NCI-H2029 treated with DMSO at 0.1 percent for 48 hours (cell line): ENCODE measurements around the gene MBOAT1.
A peak's percentile ranks its signal among the peaks of the same experiment; 100 is the strongest.

ENCODE experiments used
- DNase-seq: peaks from one replicate; lab custom pipeline; 2025; lab: John Stamatoyannopoulos, UW

The MBOAT1 gene

DNA sequence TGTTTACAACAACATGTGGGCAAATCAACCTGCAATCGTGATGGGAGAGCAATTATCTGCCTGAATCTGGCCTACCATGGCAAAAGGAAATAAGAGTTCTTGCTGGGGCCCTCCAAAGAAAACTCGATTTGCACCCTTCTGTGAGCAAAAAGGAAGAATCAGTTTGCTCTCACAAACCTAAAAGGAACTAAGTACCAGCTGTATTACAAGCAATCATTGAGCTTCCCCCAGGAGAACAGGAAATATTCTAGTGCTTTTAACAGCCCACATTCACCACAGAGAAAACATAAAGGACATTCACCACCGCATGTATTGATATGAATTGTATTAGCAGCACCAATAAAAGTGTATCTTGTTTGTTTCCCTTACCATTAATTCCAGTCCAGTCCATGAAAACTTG is 75.0 kb downstream of the MBOAT1 start:
- DNase-seq: no peak

DNA sequence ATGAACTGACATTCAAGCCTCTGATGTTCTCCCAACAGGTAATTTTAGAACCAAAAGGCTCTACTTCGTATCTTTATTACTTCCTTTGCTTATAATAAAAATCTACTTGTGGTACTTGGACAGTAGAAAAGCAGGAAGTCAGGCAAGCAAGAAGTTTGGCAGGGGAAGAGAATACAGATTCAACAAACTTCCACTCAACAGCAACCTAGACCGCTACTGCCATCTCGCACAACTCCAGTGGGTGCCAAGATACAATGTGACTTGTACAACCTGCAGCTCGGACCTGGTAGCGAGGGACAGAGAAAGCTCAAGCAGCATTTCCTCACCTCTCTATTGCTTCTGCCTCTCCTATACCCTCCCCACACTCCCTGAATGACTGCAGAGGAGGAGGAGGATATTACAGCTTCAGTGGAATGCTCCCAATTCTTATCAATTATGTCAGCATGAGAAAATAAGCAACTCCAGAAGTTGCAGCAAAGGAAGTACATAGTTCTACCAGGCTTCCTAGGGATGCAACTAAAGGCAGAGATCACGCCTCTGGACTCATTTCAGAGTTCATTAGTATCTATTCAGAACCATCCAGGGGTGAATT is 76.5 kb downstream of the MBOAT1 start:
- no peak for DNase-seq

DNA sequence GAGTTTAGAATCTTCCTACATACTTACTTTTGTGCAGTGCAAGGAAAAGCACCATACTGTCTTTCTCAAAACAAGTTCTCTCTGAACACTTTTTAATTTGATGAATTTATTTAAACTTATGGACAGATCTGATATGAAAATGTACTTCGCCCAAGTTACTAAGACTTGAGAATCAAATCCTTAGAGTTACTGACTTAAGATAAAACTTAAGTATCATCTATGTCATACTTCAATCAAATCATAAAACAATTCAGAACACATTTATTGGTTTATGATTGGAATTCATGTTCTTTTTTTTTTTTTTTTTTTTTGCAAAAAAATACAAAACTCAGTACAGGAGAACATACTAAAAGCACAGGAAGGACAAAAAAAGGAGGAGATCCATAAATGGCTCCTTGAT is 77.7 kb downstream of the MBOAT1 start:
- DNase-seq: no peak

DNA sequence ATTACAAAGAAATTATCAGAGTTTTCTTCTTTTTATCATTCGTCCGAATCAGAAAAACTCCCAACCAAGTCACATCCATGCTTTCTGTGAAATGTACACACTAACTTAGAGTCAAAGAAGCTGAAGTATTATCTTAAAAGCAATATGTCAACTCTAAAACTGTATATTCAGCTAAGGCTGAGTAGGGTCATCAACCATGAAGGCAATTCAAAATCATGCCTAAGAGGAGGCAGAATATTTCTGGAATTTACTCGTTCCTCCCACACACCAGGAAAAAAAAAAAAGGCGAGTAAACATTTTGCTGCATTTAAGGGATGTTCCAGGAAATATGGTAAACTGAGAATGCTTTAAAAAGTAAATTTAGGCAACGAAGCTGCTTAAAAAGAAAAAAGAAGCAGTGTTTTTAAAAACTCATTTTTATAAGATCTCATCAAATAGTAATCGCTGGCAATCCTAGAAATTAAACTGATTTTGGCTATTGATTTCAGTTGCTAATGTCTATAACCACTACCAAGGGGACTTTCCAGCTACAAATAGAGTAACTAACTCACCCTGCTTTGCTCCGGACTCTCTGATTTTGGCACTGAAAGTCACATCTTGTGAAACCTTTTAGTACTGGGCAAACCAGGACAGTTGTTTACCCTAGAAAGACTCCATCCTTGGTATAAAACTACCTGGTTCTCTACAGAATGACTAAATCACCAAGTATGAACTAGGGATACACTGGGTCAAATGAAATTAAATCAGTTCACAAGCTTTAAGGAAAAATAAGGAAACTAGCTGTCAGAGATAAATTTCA is 82.8 kb downstream of the MBOAT1 start:
- DNase-seq: no peak

DNA sequence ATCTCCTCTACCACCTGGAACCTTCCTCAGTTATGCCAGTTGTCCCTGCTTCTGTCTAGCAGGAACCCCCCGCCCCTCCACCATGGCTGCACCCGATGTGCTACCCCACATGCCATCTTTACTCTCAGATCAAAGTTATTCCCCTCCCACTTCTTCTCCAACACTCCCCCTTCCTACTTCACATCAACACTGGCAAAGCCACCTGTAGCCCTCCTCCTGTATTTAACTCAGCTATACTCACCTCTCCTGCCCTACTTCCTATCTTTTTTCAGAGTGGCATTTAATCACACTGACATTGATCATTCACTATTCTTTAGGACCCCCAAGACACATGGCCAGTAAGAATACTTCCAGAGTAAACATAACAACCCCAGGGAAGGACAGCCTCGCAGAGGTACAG is 84.3 kb downstream of the MBOAT1 start:
- DNase-seq: no peak

DNA sequence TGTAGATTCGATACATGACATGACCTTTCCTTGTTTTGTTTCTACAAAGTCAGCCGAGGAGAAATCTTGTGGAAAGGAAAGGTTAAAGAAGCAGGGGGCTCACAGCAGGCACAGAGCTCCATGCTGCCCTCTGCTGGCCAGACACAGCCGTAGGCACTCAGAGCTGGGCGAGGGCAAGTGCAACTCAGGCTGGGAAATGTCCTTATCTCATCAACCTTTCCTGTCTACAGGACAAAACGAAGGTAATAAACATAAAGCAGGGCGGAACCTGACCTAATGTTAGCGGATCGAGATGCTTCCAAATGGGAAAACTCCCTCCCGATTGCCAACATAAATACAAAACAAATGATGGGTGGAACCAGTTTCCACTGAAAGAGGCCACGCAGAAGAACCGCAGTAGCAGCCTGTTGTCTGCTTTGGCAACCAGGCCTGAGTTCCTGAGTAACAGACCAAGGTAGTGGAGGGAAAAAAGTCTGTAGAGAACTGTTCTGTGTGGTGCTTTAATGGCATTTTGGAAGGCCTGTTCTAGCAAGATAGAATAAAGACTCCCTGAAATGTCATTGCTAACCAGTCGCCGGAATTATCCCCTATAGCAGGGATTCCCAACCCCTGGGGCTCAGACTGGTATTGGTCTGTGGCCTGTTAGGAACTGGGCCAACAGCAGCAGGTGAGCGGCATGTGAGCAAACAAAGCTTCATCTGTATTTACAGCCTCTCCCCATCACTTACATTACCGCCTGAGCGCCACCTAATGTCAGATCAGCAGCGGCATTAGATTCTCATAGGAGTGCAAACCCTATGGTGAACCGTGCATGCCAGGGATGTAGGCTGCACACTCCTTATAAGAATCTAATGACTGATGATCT is 85.2 kb downstream of the MBOAT1 start:
- peak; percentile 96 for DNase-seq

DNA sequence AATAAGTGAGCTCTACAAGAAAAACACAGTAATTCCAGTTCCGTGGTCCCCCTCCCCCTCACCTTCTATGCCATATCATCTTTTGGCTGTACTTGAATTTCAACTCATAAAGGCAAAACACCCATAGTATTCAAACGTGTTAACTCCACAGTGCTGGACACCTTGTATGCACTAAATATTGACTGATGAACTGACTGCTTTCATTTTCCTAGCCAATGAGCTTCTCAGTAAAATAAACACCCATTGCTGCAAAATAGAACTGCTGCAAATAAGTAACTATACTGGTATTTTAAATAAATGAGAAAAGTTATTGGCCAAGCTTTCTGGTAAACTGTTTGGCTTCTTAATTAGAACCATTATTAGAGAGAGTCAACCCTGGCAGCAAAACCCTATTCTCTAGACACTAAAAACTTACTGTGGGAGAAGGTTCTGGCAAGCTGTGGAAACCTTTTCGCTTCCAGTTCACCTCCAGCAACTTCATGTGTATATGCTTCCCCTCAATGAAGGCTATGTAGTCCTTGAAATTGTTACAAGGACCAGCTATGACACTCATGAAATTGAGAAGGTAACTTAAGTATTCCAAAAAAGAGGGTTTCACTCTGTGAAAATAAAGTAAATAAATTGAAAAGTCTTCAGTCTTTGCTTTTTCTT is 86.0 kb downstream of the MBOAT1 start:
- peak; percentile 55 for DNase-seq

DNA sequence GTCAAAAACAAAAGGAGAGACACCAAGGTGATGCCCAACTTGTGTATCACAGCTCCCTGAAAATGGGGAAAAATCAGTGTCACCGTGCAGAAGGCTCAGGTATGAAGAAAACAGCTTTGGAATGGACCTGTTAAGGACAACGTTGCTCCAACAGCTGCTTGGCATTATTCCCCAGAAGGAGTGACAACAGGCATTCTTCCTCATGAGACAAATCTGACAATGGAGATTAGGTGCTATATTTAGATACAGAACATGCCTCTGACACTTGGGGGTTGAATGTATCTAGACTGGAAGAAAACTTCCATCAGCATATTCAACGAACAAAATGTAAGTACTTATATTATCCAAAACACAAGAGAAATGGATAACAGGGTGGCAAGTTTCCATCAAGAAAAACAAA is 87.7 kb downstream of the MBOAT1 start:
- DNase-seq: no peak

DNA sequence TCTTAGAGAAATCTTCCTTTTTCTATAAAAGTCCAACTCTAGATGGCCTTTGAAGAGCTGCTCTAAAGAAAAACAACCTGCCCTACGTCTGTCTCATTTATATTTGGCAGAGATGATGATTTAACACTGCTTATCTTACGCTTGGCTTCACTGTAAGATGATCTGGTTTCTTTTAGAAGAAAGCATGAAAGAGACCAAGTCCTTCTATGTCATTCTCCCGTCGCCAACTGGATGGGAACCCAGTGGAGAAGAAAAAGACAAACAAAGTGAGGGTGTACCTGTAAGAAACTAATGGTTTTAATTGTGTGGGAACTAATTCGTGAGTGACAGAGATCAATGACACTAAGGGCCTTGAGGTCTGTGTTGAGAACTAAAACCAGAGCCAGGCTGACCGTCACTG is 92.8 kb downstream of the MBOAT1 start:
- DNase-seq: no peak

DNA sequence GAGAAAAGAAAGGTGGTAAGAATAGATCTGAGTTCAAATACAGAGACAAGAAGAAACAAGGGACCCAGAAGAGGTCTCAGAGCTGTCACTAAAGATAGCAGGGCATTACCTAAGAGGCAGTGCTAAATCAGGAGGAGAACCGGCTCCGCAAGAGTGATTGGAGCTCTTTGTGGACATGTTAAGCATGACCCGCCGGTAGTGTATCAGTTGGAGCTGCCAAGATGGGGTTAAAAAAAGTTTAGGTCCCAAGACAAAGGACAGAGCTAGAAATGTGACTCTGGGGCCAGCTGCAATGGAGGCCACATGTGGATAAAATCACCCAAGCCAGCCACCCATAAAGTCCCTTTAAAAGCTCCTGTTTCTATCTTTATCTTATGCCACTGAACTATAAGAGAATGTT is 93.4 kb downstream of the MBOAT1 start:
- DNase-seq: no peak

DNA sequence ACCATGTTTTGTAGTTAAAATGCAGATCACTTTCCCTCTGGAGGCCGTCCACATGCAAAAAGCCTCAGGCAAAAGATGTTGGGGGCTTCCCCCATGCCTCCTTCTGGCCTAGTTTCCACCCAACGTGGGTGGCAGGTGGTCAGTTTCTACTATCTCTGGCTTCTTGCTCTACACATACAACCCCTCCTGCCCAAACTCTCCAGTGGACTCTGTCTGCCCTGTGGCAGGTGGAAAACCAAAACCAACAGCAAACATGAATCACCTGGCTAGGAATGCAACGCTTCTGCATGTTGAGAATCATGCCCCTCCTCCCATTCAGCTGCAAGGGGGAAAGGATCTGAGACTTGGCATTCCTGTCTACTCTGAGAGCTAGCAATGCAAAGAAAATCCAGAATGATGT is 94.8 kb downstream of the MBOAT1 start:
- no peak for DNase-seq

DNA sequence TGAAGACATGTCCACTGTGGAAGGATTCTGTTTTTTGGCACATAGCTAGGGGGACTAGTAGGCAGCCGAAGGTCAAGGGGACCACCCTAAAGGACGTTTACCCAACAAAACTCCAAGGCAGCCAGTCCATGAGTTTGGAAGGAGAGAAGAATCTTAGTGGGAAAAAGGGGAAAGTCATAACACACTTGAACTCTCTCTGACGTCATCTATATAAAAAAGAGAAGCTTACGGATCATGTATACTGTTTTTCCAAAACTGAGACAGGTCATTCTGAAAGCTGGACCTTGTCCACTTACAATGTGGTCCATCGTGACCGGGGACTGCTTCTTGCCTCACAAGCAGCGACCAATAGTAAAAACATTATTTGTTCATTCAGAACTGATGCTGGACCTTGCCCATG is 95.5 kb downstream of the MBOAT1 start:
- no peak for DNase-seq

DNA sequence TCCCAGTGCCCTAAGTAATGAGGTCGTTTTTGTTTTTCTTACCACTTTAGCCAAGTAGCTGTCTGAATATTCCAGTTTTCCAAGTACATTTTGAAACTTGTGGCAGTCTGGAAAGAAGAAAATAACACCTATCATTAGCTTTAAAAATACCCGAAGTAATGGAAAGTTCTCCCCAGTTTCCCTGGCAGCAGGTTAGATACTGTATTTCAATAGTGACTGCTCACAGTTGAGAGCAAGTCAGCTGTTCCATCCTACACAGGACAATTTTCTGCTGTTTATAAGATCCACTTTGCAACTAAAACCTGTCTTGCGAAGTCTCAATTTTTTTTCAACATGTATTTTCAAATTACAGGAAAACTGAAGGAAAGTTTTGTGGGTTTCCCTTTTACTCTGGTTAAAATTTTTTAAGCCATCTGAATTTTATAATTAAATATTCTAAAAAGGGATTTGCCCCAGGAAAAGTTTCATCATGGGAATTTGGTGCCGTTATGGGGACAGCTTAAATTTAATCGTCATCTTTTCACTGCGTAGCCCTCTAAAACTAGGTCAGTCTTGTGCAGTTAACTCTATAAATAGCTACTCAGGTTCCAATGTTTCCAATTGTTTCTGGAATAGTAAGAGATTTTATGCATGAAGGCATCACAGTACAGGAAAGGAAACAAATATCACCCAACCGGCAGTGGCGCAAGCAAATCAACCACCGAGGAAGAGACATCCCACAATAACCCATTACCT is 96.9 kb downstream of the MBOAT1 start:
- DNase-seq: no peak

DNA sequence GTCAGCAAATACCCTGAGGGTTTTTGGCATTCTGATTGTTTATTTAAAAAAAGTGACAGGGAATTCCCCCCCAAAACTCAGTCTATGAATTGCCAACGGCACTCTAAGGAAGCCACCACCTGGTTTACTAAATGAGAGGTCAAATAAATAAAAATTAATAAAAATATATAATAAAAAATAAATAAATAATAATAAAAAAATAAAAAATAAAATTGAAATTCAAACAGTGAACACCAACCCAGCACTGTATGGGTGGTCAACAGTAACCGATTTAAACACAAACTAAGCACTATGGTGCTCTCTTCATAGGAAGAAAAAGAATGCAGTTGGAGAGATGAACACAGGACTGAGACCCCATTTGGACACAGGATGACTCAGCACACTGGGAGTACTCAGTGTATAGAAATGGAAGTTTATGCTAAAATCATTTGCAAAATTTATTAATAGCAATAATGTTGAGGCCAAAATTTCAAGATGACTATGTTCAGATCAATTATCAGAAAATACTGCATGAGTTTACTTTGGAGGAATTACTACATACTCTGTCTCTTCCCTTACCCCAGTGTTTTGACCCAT is 98.5 kb downstream of the MBOAT1 start:
- no peak for DNase-seq

DNA sequence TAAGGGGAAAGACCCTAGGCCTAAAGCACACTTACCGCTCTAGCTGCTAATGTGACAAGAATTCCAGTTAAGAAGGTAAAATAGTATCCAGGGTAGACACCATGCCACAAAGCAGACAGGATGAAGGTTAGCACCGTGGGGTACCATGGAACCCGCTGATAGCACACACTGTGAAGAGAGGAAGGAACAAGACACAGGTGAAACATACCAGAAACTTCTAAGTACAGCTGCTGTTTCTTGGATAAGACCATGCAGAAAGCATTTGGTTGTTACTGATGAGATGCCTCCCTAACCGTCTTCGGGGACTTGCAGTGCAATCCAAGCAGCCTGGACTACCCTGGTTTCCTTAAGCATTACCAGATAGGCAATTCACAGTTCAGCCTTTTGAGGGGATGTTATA is 99.4 kb downstream of the MBOAT1 start:
- DNase-seq: no peak

DNA sequence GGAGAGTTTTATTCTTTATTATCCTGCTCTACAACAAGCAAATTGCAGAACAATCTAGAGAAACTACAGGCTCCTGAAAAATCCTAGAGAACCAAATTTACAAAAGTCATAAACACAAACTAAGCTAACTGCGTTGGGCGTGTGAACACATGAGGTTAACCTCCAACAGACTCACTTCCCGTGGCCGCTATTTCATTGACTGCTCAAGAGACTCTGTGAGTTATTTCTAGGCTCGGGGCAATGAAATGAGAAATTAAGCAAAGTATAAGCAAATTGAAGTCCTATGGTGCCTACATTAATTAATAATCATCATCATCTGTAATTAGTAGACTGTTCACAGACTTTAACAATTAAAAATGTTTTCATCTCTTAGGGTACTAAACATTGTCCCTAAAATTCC is 100.0 kb downstream of the MBOAT1 start:
- no peak for DNase-seq

DNA sequence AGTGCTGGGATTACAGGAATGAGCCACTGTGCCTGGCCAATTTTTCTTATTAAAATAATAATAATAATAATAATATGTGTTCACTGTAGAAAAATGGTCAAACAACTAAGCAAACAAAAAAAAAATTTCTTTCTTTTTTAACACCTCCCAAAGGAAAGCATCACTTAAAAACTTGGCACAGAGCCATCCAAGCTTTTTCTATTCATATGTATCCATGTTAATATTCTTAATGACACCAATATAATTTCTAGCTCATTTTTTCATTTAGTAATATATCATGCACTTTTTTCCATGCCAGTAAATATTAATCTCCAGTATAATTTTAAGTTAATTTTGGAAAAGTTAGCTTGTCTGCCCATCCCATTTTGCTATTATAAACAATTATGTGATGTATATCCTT is 101.8 kb downstream of the MBOAT1 start:
- DNase-seq: no peak

DNA sequence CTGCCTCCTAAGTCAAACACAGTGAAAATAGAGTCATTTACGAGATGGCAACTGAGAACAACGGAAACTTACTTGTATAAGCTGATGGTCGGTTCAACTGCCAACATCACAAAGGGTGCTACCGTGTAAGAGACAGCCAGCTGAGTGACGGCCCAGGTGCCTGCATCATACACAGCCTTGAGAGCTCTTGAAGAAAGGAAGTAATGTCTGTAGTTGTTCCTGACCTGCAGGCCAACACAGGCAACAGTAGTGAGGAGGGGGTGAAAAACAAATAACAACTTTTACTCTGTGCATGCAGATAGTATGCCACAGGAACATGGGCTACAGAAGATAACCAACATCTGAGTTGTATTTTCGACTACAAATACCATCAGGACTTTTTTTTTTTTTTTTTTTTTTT is 102.7 kb downstream of the MBOAT1 start:
- DNase-seq: no peak

DNA sequence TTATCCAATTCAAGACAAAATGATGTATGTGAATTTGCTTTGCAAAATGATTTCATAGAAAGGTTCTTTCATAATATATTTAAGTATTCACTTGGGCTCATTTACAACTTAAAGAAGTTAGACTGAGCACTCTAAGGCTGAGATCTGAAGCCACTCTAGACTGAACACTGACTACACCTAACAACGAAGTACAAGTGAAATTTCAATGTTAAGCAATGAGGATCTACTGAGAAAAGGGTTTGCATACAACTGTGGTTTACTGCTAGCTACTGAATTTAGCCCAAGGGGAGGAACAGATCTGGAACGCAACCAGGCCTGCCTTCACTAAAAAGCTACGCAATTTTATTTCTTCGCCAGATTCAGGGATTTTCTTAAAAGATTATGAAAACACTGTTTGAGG is 106.4 kb downstream of the MBOAT1 start:
- DNase-seq: no peak

DNA sequence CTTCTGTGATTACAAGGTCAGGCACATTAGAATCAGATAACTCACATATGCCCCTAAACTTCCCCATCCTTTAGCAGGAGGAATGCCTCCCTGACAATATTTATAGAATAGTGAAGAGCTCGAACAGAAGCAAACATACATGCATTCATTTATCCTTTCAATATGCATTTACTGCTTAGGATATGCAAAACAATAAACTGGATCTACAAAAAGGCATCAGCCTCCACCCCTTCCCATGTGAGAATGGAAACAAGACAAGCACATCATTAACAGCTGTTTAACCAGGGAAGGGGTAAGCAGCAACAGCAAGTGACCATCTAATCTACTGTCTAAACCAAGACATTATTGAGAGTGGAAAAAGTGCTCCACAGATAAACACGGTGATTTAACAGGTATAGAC is 107.6 kb downstream of the MBOAT1 start:
- no peak for DNase-seq

DNA sequence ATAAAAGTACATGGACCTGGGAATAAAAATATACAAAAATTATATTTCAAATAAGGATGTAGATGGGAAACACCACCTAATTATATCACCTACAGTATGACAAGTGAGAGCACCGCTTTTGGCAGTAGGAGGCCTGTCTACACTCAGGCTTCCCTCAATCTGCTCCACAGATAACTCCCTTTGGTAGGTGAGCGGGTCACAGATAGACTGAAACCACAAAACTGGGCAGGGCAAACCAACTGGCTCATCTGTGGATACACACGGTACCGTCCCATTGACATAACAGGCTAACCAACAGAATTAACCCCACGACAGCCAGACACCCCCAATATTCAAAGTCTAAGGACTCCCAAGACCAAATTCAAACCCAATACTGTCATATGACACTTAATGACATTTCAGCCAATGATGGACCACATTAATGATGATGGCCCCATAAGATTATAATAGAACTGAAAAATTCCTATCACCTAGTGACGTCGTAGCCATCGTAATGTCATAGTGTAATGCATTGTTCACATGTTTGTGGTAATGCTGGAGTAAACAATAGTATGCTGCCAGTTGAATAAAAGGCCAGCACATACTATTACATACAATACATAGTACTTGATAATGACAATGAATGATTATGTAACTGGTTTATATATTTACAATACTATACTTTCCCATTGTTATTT is 109.7 kb downstream of the MBOAT1 start:
- no peak for DNase-seq
